C4-2B (cell line): ENCODE measurements around the gene SNAPC5.

ENCODE experiments used
- ZFX ChIP-seq: fragments of 450-650 bp; IDR thresholded peaks from 2 replicates; pipeline ENCODE4 v1.6.1; 2017
- TF ChIP-seq, protein P1 (sequence below): fragments of 450-650 bp; conservative IDR thresholded peaks from 2 replicates; pipeline ENCODE4 v1.5.1; 2017; ENCODE audit warnings: mild to moderate bottlenecking

DNA sequence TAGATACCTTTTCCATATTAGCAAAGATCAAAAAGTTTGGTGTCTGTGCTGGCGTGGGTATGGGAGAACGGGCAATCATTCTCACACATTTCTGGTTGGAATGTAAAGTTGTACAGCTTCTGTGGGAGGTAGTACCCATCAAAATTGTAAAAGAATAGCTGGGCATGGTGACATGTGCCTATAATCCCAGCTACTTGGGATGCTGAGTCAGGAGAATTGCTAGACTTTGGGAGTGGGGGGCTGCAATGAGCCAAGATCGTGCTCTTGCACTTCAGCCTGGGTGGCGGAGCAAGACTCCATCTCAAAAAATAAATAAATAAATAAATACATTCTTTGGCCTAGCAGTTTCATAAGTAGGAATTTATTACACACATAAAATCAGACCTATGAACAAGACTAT, 45.3 kb upstream of the SNAPC5 start:
- TF ChIP-seq, protein P1, sequence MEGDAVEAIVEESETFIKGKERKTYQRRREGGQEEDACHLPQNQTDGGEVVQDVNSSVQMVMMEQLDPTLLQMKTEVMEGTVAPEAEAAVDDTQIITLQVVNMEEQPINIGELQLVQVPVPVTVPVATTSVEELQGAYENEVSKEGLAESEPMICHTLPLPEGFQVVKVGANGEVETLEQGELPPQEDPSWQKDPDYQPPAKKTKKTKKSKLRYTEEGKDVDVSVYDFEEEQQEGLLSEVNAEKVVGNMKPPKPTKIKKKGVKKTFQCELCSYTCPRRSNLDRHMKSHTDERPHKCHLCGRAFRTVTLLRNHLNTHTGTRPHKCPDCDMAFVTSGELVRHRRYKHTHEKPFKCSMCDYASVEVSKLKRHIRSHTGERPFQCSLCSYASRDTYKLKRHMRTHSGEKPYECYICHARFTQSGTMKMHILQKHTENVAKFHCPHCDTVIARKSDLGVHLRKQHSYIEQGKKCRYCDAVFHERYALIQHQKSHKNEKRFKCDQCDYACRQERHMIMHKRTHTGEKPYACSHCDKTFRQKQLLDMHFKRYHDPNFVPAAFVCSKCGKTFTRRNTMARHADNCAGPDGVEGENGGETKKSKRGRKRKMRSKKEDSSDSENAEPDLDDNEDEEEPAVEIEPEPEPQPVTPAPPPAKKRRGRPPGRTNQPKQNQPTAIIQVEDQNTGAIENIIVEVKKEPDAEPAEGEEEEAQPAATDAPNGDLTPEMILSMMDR = no peak
- no peak for TF ChIP-seq ZFX
